Caco-2 (cell line): ENCODE measurements around the gene ARL3. TPM values are rescaled to one million over a fixed set of nuclear protein-coding genes. Genes with fewer than 3 reads are reported as not detected.

ENCODE experiments used
- BruUV-seq: library from RNA; stranded (reverse); fragments of 400-500 nt; replicated peaks from 2 replicates; lab custom pipeline; 2021; lab: Mats Ljungman, UMichigan
- CTCF ChIA-PET: fragments of 300-600 bp; sonication (Branson Sonifier 250); formaldehyde crosslinking; loops from one replicate; lab custom pipeline; 2022; ENCODE audit warnings: antibody characterized with exemption; lab: Charles Lee
- POLR2A ChIA-PET: fragments of 300-600 bp; sonication (Branson Sonifier 250); formaldehyde crosslinking; loops from one replicate; lab custom pipeline; 2022; ENCODE audit warnings: antibody characterized with exemption; lab: Charles Lee
- DNase-seq, 2 experiments: peaks; one replicate each; pipeline versions ENCODE4 v3.0.0 to v3.0.0-alpha.2; 2020 to 2022
- H3K27me3 ChIP-seq: replicated peaks from 2 replicates; pipeline ENCODE4 v1.6.0; 2011; ENCODE audit warnings: low read length; ENCODE audit not compliant: control insufficient read depth, insufficient read depth
- H3K36me3 ChIP-seq: 2 replicates; pipeline ENCODE4 v1.5.1; 2011; ENCODE audit warnings: low read length; ENCODE audit not compliant: control insufficient read depth, insufficient read depth
- H3K4me1 ChIP-seq: fragments of 250-450 bp; sonication (Bioruptor Pico); 2 replicates; pipeline ENCODE4 v1.5.1; 2020; ENCODE audit warnings: mild to moderate bottlenecking
- H3K4me3 ChIP-seq: 2 replicates; pipeline ENCODE4 v1.5.1; 2011; ENCODE audit warnings: low read depth, mild to moderate bottlenecking, control low read depth, low read length
- H3K9me3 ChIP-seq: fragments of 250-450 bp; sonication (Bioruptor Pico); 2 replicates; pipeline ENCODE4 v1.5.1; 2020; ENCODE audit warnings: mild to moderate bottlenecking, moderate library complexity
- H3K27ac Mint-ChIP-seq: one replicate; pipeline ENCODE4 v1.8.0; 2022; ENCODE audit warnings: mixed read lengths; ENCODE audit not compliant: unreplicated experiment
- H3K27me3 Mint-ChIP-seq: one replicate; pipeline ENCODE4 v1.8.0; 2022; ENCODE audit warnings: mixed read lengths; ENCODE audit not compliant: insufficient read depth, unreplicated experiment
- H3K36me3 Mint-ChIP-seq: one replicate; pipeline ENCODE4 v1.8.0; 2022; ENCODE audit warnings: mild to moderate bottlenecking, mixed read lengths; ENCODE audit not compliant: insufficient read depth, unreplicated experiment
- H3K4me1 Mint-ChIP-seq: one replicate; pipeline ENCODE4 v1.8.0; 2022; ENCODE audit warnings: low read depth, mixed read lengths; ENCODE audit not compliant: unreplicated experiment
- H3K4me3 Mint-ChIP-seq: one replicate; pipeline ENCODE4 v1.8.0; 2022; ENCODE audit warnings: mild to moderate bottlenecking, moderate library complexity, mixed read lengths; ENCODE audit not compliant: unreplicated experiment
- H3K9me3 Mint-ChIP-seq: one replicate; pipeline ENCODE4 v1.8.0; 2022; ENCODE audit warnings: mixed read lengths; ENCODE audit not compliant: unreplicated experiment
- intact Hi-C: fragments of 100-400 bp; cut with micrococcal nuclease; formaldehyde crosslinking; loops from one replicate; pipeline ENCODE4 v1.10.0; 2022; ENCODE audit not compliant: unreplicated experiment
- total RNA-seq: library from RNA; stranded (reverse); gene quantifications from 2 replicates; pipeline ENCODE4 v1.2.3, GENCODE V29; 2022
- TF ChIP-seq, protein P1 (sequence below), 2 experiments: fragments of 200-600 bp in 1 of 2; IDR thresholded peaks; 1 replicate in 1 of 2; 2 replicates in 1 of 2; pipeline versions ENCODE4 v1.5.1 to v1.8.0; 2011 to 2022; ENCODE audit warnings: antibody characterized with exemption in 1 of 2, control low read depth in 1 of 2, inconsistent platforms in 1 of 2, low read depth in 1 of 2, low read length in 1 of 2, mild to moderate bottlenecking in 1 of 2, moderate library complexity in 1 of 2; ENCODE audit not compliant: insufficient read depth in 1 of 2, severe bottlenecking in 1 of 2, unreplicated experiment in 1 of 2

Gene ARL3
- total RNA-seq, 1 experiment from 2014 or later = 7.8 TPM

DNA sequence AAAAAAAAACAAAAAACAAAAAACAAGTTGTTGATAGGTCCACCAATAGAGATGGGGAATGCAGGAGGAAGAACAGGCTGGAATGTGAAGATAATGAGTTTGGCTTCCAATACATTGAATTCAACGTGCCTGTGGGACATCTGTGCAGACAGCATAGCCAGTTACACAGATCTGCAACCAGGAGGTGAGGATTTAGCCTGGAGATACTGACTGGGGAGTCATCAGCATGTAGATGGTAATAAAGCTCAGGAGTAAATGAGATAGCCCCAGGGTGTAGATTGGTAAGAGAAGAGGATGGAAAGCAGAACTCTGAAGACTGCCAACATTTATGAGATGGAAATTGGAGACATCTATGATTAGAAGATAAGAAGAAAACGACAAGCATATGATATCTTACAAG, 74.7 kb downstream of the ARL3 start:
- intact Hi-C loops = no loop called here
- no peaks in the 10 kb centered on the region for H3K9me3 ChIP-seq
- no peaks in the 10 kb centered on the region for H3K36me3 ChIP-seq
- H3K4me3 ChIP-seq = no peak overlapping the region
- H3K27me3 Mint-ChIP-seq = no peaks in the 10 kb centered on the region
- no peaks in the 10 kb centered on the region for H3K27me3 ChIP-seq
- H3K4me1 ChIP-seq = peaks cover 8% of the 10 kb centered on the region; the same call in 1 of the 2 replicates
- H3K4me1 Mint-ChIP-seq = peaks cover 7% of the 10 kb centered on the region
- no peaks in the 10 kb centered on the region for H3K9me3 Mint-ChIP-seq
- ChIA-PET CTCF (no interaction called here), POLR2A (no interaction called here)
- BruUV-seq = no TSS peak
- no peak overlapping the region for H3K27ac Mint-ChIP-seq
- H3K4me3 Mint-ChIP-seq = no peak overlapping the region
- peaks cover 16% of the 10 kb centered on the region for H3K36me3 Mint-ChIP-seq
- DNase-seq = no peak
- TF ChIP-seq, protein P1, sequence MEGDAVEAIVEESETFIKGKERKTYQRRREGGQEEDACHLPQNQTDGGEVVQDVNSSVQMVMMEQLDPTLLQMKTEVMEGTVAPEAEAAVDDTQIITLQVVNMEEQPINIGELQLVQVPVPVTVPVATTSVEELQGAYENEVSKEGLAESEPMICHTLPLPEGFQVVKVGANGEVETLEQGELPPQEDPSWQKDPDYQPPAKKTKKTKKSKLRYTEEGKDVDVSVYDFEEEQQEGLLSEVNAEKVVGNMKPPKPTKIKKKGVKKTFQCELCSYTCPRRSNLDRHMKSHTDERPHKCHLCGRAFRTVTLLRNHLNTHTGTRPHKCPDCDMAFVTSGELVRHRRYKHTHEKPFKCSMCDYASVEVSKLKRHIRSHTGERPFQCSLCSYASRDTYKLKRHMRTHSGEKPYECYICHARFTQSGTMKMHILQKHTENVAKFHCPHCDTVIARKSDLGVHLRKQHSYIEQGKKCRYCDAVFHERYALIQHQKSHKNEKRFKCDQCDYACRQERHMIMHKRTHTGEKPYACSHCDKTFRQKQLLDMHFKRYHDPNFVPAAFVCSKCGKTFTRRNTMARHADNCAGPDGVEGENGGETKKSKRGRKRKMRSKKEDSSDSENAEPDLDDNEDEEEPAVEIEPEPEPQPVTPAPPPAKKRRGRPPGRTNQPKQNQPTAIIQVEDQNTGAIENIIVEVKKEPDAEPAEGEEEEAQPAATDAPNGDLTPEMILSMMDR (IDR thresholded peaks at IDR 0.05; ENCODE audit: insufficient read depth in 1 of 2, low read depth in 1 of 2, low read length in 1 of 2, severe bottlenecking in 1 of 2, unreplicated experiment in 1 of 2) = no peak

DNA sequence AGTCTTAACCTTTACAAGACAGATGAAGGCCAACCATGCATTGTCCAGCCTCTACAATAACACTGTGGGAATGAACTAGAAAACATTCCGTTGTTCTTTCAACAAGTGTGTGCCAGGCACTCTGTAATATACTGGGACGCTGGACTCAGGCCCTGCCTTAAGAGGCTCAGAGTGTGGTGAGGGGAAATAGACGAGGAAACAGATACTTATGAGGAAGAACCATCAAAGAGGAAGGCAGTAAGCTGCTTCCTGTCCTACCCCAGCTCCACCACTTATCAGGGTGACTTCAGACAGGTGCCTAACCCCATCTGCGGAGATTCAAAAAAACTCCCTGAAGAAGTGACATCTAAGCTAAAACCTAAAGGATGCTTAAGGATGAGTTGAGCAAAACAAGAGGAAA, 78.8 kb downstream of the ARL3 start:
- DNase-seq = no peak
- BruUV-seq = no TSS peak
- Mint-ChIP-seq H3K9me3 (no peaks in the 10 kb centered on the region), H3K4me1 (peaks cover 22% of the 10 kb centered on the region), H3K27me3 (no peaks in the 10 kb centered on the region), H3K36me3 (no peaks in the 10 kb centered on the region), H3K4me3 (no peak overlapping the region), H3K27ac (no peak overlapping the region)
- H3K4me1 ChIP-seq = peaks cover 14% of the 10 kb centered on the region
- ChIA-PET CTCF (no interaction called here), POLR2A (interaction anchor here (0.6 kb wide), 1 partner anchor 429 kb away, joined by 8 read pairs; no protein-coding TSS in a partner anchor)
- H3K27me3 ChIP-seq = no peaks in the 10 kb centered on the region
- no peak overlapping the region for H3K4me3 ChIP-seq
- intact Hi-C loops = no loop called here
- H3K9me3 ChIP-seq = no peaks in the 10 kb centered on the region
- TF ChIP-seq, protein P1 (IDR thresholded peaks at IDR 0.05; ENCODE audit: insufficient read depth in 1 of 2, low read depth in 1 of 2, low read length in 1 of 2, severe bottlenecking in 1 of 2, unreplicated experiment in 1 of 2) = no peak
- H3K36me3 ChIP-seq = no peaks in the 10 kb centered on the region

DNA sequence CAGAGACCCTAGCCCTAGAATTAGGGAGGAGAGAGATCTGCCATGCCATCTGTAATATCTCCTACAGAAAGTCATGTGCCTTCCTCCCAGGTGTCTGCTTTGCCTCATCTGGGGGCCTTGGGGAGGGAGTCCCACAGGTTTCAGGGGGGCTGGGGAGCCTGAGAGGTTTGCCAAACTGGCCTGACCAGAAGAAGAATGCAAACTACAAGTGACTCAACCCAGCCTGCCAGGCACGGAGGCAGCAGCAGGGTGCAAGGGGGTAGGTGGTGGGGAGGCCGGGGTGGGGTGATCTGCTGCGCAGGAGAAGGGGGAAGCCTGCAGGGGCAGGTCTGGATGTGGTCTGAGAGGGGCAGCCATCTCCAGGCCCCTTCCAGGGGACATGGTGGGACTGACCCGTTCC, 79.5 kb downstream of the ARL3 start:
- peaks cover 29% of the 10 kb centered on the region for H3K4me1 Mint-ChIP-seq
- ChIA-PET CTCF (no interaction called here), POLR2A (no interaction called here)
- BruUV-seq = no TSS peak
- peaks cover under 1% of the 10 kb centered on the region for H3K36me3 Mint-ChIP-seq
- H3K36me3 ChIP-seq = no peaks in the 10 kb centered on the region
- intact Hi-C loops = no loop called here
- H3K4me3 ChIP-seq = no peak overlapping the region
- H3K4me1 ChIP-seq = peaks cover 21% of the 10 kb centered on the region
- H3K4me3 Mint-ChIP-seq = no peak overlapping the region
- TF ChIP-seq, protein P1 (IDR thresholded peaks at IDR 0.05; ENCODE audit: insufficient read depth in 1 of 2, low read depth in 1 of 2, low read length in 1 of 2, severe bottlenecking in 1 of 2, unreplicated experiment in 1 of 2) = no peak
- no peak overlapping the region for H3K27ac Mint-ChIP-seq
- H3K27me3 Mint-ChIP-seq = no peaks in the 10 kb centered on the region
- H3K27me3 ChIP-seq = no peaks in the 10 kb centered on the region
- DNase-seq = no peak
- no peaks in the 10 kb centered on the region for H3K9me3 Mint-ChIP-seq
- no peaks in the 10 kb centered on the region for H3K9me3 ChIP-seq
